ENCODE data around the gene RNF168.
"Not testable (repeated sequence)": the region's sequence is repeated elsewhere in the genome, so short reads cannot be mapped to it uniquely, and the experiment has no call there.

RNF168 gene

DNA sequence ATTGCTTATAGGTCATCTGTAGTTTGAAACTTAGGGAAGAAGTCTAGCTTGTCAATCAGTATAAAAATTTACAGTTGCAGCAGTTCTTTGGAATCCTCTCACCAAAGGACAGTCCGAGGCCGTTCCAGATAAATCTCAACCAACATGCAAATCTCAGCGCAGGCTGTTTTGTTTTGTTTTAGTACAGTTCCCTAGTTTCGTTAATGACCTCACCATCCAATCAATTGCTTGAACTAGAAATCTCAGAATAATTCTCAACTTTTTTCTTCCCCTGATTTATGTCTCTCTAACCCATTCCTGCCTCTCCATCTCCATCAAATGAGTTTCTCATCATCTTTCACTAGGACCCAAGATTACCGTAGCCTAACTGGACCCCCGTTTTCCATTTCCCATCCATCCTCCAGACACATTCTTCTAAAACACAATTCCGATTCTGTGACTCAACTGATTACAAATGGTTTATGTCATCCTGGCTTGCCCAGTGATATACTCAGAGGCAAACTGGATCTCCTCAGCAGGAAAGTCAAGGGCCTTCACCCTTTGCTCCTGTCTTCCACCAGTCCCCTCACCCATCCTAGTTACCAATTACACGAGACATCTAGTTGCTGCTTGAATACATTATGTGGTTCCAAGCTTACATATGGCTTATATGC is 10.3 kb upstream of the RNF168 start:
- Histone ChIP-seq H3K4me3 (ENCODE audit: low read depth in 1 of 2, low read length in 1 of 2) (no peak overlapping the region), H3K9me3 (peaks cover 9% of the 10 kb centered on the region), H3K4me1 (ENCODE audit: control insufficient read depth in 1 of 2, insufficient read depth in 1 of 2, low read depth in 1 of 2, low read length in 1 of 2) (no peaks in the 10 kb centered on the region), H3K27me3 (no peaks in the 10 kb centered on the region), H3K36me3 (no peaks in the 10 kb centered on the region), H3K27ac (no peak overlapping the region)
- TF ChIP-seq, protein P1, sequence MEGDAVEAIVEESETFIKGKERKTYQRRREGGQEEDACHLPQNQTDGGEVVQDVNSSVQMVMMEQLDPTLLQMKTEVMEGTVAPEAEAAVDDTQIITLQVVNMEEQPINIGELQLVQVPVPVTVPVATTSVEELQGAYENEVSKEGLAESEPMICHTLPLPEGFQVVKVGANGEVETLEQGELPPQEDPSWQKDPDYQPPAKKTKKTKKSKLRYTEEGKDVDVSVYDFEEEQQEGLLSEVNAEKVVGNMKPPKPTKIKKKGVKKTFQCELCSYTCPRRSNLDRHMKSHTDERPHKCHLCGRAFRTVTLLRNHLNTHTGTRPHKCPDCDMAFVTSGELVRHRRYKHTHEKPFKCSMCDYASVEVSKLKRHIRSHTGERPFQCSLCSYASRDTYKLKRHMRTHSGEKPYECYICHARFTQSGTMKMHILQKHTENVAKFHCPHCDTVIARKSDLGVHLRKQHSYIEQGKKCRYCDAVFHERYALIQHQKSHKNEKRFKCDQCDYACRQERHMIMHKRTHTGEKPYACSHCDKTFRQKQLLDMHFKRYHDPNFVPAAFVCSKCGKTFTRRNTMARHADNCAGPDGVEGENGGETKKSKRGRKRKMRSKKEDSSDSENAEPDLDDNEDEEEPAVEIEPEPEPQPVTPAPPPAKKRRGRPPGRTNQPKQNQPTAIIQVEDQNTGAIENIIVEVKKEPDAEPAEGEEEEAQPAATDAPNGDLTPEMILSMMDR (IDR thresholded peaks at IDR 0.05): no peak

DNA sequence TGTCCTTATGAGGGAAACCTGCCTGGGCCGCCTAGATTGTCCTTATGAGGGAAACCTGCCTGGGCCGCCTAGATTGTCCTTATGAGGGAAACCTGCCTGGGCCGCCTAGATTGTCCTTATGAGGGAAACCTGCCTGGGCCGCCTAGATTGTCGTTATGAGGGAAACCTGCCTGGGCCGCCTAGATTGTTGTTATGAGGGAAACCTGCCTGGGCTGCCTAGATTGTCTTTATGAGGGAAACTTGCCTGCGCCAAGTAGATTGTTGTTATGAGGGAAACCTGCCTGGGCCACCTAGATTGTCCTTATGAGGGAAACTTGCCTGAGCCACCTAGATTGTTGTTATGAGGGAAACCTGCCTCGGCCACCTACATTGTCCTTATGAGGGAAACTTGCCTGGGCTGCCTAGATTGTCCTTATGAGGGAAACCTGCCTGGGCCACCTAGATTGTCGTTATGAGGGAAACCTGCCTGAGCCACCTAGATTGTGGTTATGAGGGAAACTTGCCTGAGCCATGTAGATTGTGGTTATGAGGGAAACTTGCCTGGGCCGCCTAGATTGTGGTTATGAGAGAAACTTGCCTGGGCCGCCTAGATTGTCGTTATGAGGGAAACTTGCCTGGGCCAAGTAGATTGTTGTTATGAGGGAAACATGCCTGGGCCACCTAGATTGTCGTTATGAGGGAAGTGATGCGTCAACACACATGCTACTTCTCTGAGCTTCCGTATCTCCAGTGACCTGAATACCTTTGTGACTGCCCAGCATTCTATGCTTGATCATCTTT is 8.3 kb upstream of the RNF168 start:
- H3K9me3 ChIP-seq; H3K27me3 ChIP-seq; H3K27ac ChIP-seq; H3K4me1 ChIP-seq (ENCODE audit: control insufficient read depth in 1 of 2, insufficient read depth in 1 of 2, low read depth in 1 of 2, low read length in 1 of 2); H3K36me3 ChIP-seq; H3K4me3 ChIP-seq (ENCODE audit: low read depth in 1 of 2, low read length in 1 of 2): not testable (repeated sequence)

DNA sequence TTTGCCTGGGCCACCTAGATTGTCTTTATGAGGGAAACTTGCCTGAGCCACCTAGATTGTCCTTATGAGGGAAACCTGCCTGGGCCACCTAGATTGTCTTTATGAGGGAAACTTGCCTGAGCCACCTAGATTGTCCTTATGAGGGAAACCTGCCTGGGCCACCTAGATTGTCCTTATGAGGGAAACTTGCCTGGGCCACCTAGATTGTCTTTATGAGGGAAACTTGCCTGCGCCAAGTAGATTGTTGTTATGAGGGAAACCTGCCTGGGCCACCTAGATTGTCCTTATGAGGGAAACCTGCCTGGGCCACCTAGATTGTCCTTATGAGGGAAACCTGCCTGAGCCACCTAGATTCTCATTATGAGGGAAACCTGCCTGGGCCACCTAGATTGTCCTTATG is 7.5 kb upstream of the RNF168 start:
- H3K9me3 ChIP-seq; H3K4me3 ChIP-seq (ENCODE audit: low read depth in 1 of 2, low read length in 1 of 2); H3K27me3 ChIP-seq; H3K27ac ChIP-seq; H3K36me3 ChIP-seq: not testable (repeated sequence)
- peaks cover 10 to 11% of the 10 kb centered on the region in 2 experiments for H3K4me1 ChIP-seq (ENCODE audit: control insufficient read depth in 1 of 2, insufficient read depth in 1 of 2, low read depth in 1 of 2, low read length in 1 of 2)

DNA sequence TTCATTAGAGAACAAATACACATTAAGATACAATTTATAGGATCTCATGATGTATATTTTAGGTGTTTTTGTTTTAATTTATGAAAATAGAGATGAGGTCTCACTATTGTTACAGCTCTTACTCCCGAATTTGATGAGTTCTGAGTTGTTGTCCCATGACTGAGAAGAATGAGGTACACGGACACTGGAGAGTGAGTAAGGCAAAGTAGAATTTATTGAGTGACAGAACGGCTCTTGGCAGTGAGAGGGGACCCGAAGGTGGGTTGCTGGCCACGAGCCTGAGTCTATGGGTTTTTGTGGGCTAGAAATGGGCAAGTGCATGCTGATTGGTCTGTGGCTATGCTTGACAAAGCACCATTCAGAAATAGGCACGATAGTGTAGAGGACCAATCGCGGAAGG is 3.1 kb upstream of the RNF168 start:
- Histone ChIP-seq H3K4me1 (ENCODE audit: control insufficient read depth in 1 of 2, insufficient read depth in 1 of 2, low read depth in 1 of 2, low read length in 1 of 2) (peaks cover 38 to 50% of the 10 kb centered on the region in 2 experiments), H3K27me3 (no peaks in the 10 kb centered on the region), H3K4me3 (ENCODE audit: low read depth in 1 of 2, low read length in 1 of 2) (no peak overlapping the region), H3K27ac (peak overlapping the region; percentile 93), H3K9me3 (no peaks in the 10 kb centered on the region), H3K36me3 (no peaks in the 10 kb centered on the region)
- TF ChIP-seq, protein P1 (IDR thresholded peaks at IDR 0.05): no peak

DNA sequence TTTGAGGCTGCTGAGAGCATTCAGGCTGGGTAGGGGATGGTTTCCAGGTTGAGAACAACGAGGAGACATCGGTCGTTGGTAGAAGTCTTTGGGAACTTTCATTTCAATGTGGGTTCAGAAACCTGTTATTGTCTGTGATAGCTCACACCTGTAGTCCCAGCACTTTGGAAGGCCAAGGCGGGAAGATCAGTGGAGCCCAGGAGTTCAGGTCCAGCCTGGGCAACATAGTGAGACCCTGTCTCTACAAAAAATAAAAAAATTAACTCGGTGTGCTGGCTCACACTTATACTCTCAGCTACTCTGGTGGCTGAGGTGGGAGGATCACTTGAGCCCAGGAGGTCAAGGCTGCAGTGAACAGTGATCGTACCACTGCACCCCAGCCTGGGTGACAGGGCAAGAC is 988 bp upstream of the RNF168 start:
- peaks cover 58 to 67% of the 10 kb centered on the region in 2 experiments for H3K4me1 ChIP-seq (ENCODE audit: control insufficient read depth in 1 of 2, insufficient read depth in 1 of 2, low read depth in 1 of 2, low read length in 1 of 2)
- no peaks in the 10 kb centered on the region for H3K9me3 ChIP-seq
- H3K27me3 ChIP-seq: no peaks in the 10 kb centered on the region
- peak overlapping the region; percentile 77 to 82 for H3K4me3 ChIP-seq (ENCODE audit: low read depth in 1 of 2, low read length in 1 of 2)
- H3K27ac ChIP-seq: peak overlapping the region; percentile 93
- no peaks in the 10 kb centered on the region for H3K36me3 ChIP-seq
- TF ChIP-seq, protein P1 (IDR thresholded peaks at IDR 0.05): no peak

DNA sequence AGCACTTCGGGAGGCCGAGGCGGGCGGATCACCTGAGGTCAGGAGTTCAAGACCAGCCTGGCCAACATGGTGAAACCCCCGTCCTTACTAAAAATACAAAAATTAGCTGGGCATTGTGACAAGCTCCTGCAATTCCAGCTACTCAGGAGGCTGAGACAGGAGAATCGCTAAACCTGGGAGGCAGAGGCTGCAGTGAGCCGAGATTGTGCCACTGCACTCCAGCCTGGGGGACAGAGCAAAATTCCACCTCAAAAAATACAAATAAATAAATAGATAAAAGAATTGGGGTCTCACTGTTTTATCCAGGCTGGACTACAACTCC is 470 bp upstream of the RNF168 start:
- H3K27me3 ChIP-seq, H3K9me3 ChIP-seq, H3K36me3 ChIP-seq: not testable (repeated sequence)
- Histone ChIP-seq H3K27ac (peak overlapping the region; percentile 93), H3K4me1 (ENCODE audit: control insufficient read depth in 1 of 2, insufficient read depth in 1 of 2, low read depth in 1 of 2, low read length in 1 of 2) (peaks cover 61 to 67% of the 10 kb centered on the region in 2 experiments), H3K4me3 (ENCODE audit: low read depth in 1 of 2, low read length in 1 of 2) (peak overlapping the region; percentile 77 to 82)

DNA sequence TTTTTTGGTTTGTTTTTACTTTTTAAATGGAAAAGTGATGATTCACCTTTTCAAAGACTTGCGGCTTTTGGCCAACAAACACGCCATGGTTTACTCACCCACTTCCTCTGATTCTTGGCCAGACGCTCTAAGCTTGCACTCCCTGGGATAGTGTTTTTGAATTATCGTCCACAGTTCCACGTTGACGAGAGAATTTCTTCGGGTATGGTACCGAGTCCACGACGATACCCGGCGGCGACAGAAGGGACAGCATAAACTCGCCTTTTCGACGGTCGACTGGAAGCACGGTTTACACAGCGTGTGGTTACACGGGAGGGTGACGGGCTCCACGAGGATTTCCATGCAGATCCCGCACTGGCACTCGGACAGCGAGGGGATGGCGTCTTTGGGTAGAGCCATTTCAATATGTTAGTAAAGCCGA is 783 bp downstream of the RNF168 start:
- Histone ChIP-seq H3K27ac (peak overlapping the region; percentile 93), H3K4me3 (ENCODE audit: low read depth in 1 of 2, low read length in 1 of 2) (peak overlapping the region; percentile 77 to 82), H3K36me3 (no peaks in the 10 kb centered on the region), H3K9me3 (no peaks in the 10 kb centered on the region), H3K4me1 (ENCODE audit: control insufficient read depth in 1 of 2, insufficient read depth in 1 of 2, low read depth in 1 of 2, low read length in 1 of 2) (peaks cover 61 to 67% of the 10 kb centered on the region in 2 experiments), H3K27me3 (no peaks in the 10 kb centered on the region)
- TF ChIP-seq, protein P1 (IDR thresholded peaks at IDR 0.05): peak; percentile 31
